Measurements from ENCODE around the gene HTT-AS. TPM values are rescaled to one million over a fixed set of nuclear protein-coding genes. Genes with fewer than 3 reads are reported as not detected.

Gene HTT-AS
- total and polyA plus RNA-seq, 2 experiments from 2014 or later: not detected

- no peak overlapping the region for H3K4me2 ChIP-seq (ENCODE audit: unreplicated experiment)
- H3K27ac ChIP-seq: no peak overlapping the region
- H3K79me2 ChIP-seq (ENCODE audit: insufficient read depth): no peaks in the 10 kb centered on the region
- H3K9ac ChIP-seq: no peak overlapping the region
- H4K20me1 ChIP-seq (ENCODE audit: insufficient read depth): no peaks in the 10 kb centered on the region
- TF ChIP-seq EZH2 (IDR thresholded peaks at IDR 0.05; ENCODE audit: insufficient read depth, poor library complexity, severe bottlenecking): no peak
- H2AFZ ChIP-seq: no peak overlapping the region
- H3K4me3 ChIP-seq: no peak overlapping the region
- no peaks in the 10 kb centered on the region for H3K27me3 ChIP-seq (replicated peaks; ENCODE audit: insufficient read depth)
- no peak for DNase-seq
- no peaks in the 10 kb centered on the region for H3K4me1 ChIP-seq (ENCODE audit: insufficient read depth)
- no peaks in the 10 kb centered on the region for H3K9me2 ChIP-seq (ENCODE audit: insufficient read depth)
- in situ Hi-C loops (cut with MboI): no loop called here
- 94 to 95% methylated on average over 9 of the region's 9 CpGs for WGBS, 2 experiments (ENCODE audit: low coverage in 1 of 2, low lambda C conversion rate in 2 of 2, missing lambda C conversion rate in 2 of 2)
- no peaks in the 10 kb centered on the region for H3F3A ChIP-seq (ENCODE audit: insufficient read depth)
- no peaks in the 10 kb centered on the region for H3K36me3 ChIP-seq (ENCODE audit: low read depth)
- no peaks in the 10 kb centered on the region for H3K9me3 ChIP-seq (ENCODE audit: low read depth)
Measured at GRCh38 chr4:3029464-3029863, 44.9 kb downstream of the HTT-AS start.

GRCh38 chr4:3026540-3026939, 47.8 kb downstream of the HTT-AS start:
- TF ChIP-seq EZH2phosphoT487 (IDR thresholded peaks at IDR 0.05; ENCODE audit: insufficient read depth, low read depth) (no peak), EZH2 (IDR thresholded peaks at IDR 0.05; ENCODE audit: insufficient read depth, poor library complexity, severe bottlenecking) (no peak)
- H2AFZ ChIP-seq: no peak overlapping the region
- H3K79me2 ChIP-seq (ENCODE audit: insufficient read depth): no peaks in the 10 kb centered on the region
- H3K4me1 ChIP-seq (ENCODE audit: insufficient read depth): no peaks in the 10 kb centered on the region
- H3K4me2 ChIP-seq (ENCODE audit: unreplicated experiment): no peak overlapping the region
- in situ Hi-C loops (cut with MboI): no loop called here
- no peaks in the 10 kb centered on the region for H3K36me3 ChIP-seq (ENCODE audit: low read depth)
- no peak overlapping the region for H3K27ac ChIP-seq
- DNase-seq: no peak
- no peaks in the 10 kb centered on the region for H3K9me3 ChIP-seq (ENCODE audit: low read depth)
- no peaks in the 10 kb centered on the region for H3F3A ChIP-seq (ENCODE audit: insufficient read depth)
- no peak overlapping the region for H3K9ac ChIP-seq
- 73 to 74% methylated on average over 9 of the region's 9 CpGs for WGBS, 2 experiments (ENCODE audit: low coverage in 1 of 2, low lambda C conversion rate in 2 of 2, missing lambda C conversion rate in 2 of 2)
- no peaks in the 10 kb centered on the region for H3K27me3 ChIP-seq (replicated peaks; ENCODE audit: insufficient read depth)
- no peaks in the 10 kb centered on the region for H3K9me2 ChIP-seq (ENCODE audit: insufficient read depth)
- H3K4me3 ChIP-seq: no peak overlapping the region
- H4K20me1 ChIP-seq (ENCODE audit: insufficient read depth): no peaks in the 10 kb centered on the region

GRCh38 chr4:3025881-3026280, 48.5 kb downstream of the HTT-AS start:
- TF ChIP-seq EZH2phosphoT487 (IDR thresholded peaks at IDR 0.05; ENCODE audit: insufficient read depth, low read depth) (no peak), EZH2 (IDR thresholded peaks at IDR 0.05; ENCODE audit: insufficient read depth, poor library complexity, severe bottlenecking) (no peak)
- in situ Hi-C loops (cut with MboI): no loop called here
- H3K9me2 ChIP-seq (ENCODE audit: insufficient read depth): no peaks in the 10 kb centered on the region
- H3K27ac ChIP-seq: no peak overlapping the region
- no peaks in the 10 kb centered on the region for H3F3A ChIP-seq (ENCODE audit: insufficient read depth)
- H3K4me2 ChIP-seq (ENCODE audit: unreplicated experiment): no peak overlapping the region
- no peak overlapping the region for H3K4me3 ChIP-seq
- H3K4me1 ChIP-seq (ENCODE audit: insufficient read depth): no peaks in the 10 kb centered on the region
- no peak for DNase-seq
- 91 to 92% methylated on average over 21 of the region's 21 CpGs for WGBS, 2 experiments (ENCODE audit: low coverage in 1 of 2, low lambda C conversion rate in 2 of 2, missing lambda C conversion rate in 2 of 2)
- H3K79me2 ChIP-seq (ENCODE audit: insufficient read depth): no peaks in the 10 kb centered on the region
- no peaks in the 10 kb centered on the region for H3K36me3 ChIP-seq (ENCODE audit: low read depth)
- no peaks in the 10 kb centered on the region for H3K9me3 ChIP-seq (ENCODE audit: low read depth)
- H2AFZ ChIP-seq: no peak overlapping the region
- H4K20me1 ChIP-seq (ENCODE audit: insufficient read depth): no peaks in the 10 kb centered on the region
- H3K9ac ChIP-seq: no peak overlapping the region
- H3K27me3 ChIP-seq (replicated peaks; ENCODE audit: insufficient read depth): no peaks in the 10 kb centered on the region

- in situ Hi-C loops (cut with MboI): no loop called here
- H3K27ac ChIP-seq: no peak overlapping the region
- H4K20me1 ChIP-seq (ENCODE audit: insufficient read depth): no peaks in the 10 kb centered on the region
- no peaks in the 10 kb centered on the region for H3K36me3 ChIP-seq (ENCODE audit: low read depth)
- H3F3A ChIP-seq (ENCODE audit: insufficient read depth): no peaks in the 10 kb centered on the region
- TF ChIP-seq EZH2 (IDR thresholded peaks at IDR 0.05; ENCODE audit: insufficient read depth, poor library complexity, severe bottlenecking): no peak
- TF ChIP-seq EZH2phosphoT487 (IDR thresholded peaks at IDR 0.05; ENCODE audit: insufficient read depth, low read depth): no peak
- H3K79me2 ChIP-seq (ENCODE audit: insufficient read depth): no peaks in the 10 kb centered on the region
- H2AFZ ChIP-seq: no peak overlapping the region
- WGBS, 2 experiments (ENCODE audit: low coverage in 1 of 2, low lambda C conversion rate in 2 of 2, missing lambda C conversion rate in 2 of 2): 53 to 58% methylated on average over 3 of the region's 3 CpGs
- no peak overlapping the region for H3K9ac ChIP-seq
- no peak overlapping the region for H3K4me2 ChIP-seq (ENCODE audit: unreplicated experiment)
- no peak for DNase-seq
- H3K9me3 ChIP-seq (ENCODE audit: low read depth): no peaks in the 10 kb centered on the region
- no peaks in the 10 kb centered on the region for H3K4me1 ChIP-seq (ENCODE audit: insufficient read depth)
- H3K27me3 ChIP-seq (replicated peaks; ENCODE audit: insufficient read depth): no peaks in the 10 kb centered on the region
- no peak overlapping the region for H3K4me3 ChIP-seq
- H3K9me2 ChIP-seq (ENCODE audit: insufficient read depth): no peaks in the 10 kb centered on the region
Measured at GRCh38 chr4:3022651-3023050, 51.7 kb downstream of the HTT-AS start.

- H3K36me3 ChIP-seq (ENCODE audit: low read depth): no peaks in the 10 kb centered on the region
- no peak overlapping the region for H3K4me2 ChIP-seq (ENCODE audit: unreplicated experiment)
- in situ Hi-C loops (cut with MboI): no loop called here
- H3K9ac ChIP-seq: no peak overlapping the region
- no peak for TF ChIP-seq EZH2 (IDR thresholded peaks at IDR 0.05; ENCODE audit: insufficient read depth, poor library complexity, severe bottlenecking)
- TF ChIP-seq EZH2phosphoT487 (IDR thresholded peaks at IDR 0.05; ENCODE audit: insufficient read depth, low read depth): no peak
- H3F3A ChIP-seq (ENCODE audit: insufficient read depth): no peaks in the 10 kb centered on the region
- H3K79me2 ChIP-seq (ENCODE audit: insufficient read depth): no peaks in the 10 kb centered on the region
- H3K27me3 ChIP-seq (replicated peaks; ENCODE audit: insufficient read depth): no peaks in the 10 kb centered on the region
- H3K9me3 ChIP-seq (ENCODE audit: low read depth): no peaks in the 10 kb centered on the region
- WGBS, 2 experiments (ENCODE audit: low coverage in 1 of 2, low lambda C conversion rate in 2 of 2, missing lambda C conversion rate in 2 of 2): 83% methylated on average over 8 of the region's 8 CpGs
- H3K4me1 ChIP-seq (ENCODE audit: insufficient read depth): no peaks in the 10 kb centered on the region
- H4K20me1 ChIP-seq (ENCODE audit: insufficient read depth): no peaks in the 10 kb centered on the region
- no peak for DNase-seq
- H3K4me3 ChIP-seq: no peak overlapping the region
- H3K9me2 ChIP-seq (ENCODE audit: insufficient read depth): no peaks in the 10 kb centered on the region
- H3K27ac ChIP-seq: no peak overlapping the region
- no peak overlapping the region for H2AFZ ChIP-seq
Measured at GRCh38 chr4:3022112-3022511, 52.2 kb downstream of the HTT-AS start.
